ENCODE data around the gene IMMP2L. TPM values are rescaled to one million over a fixed set of nuclear protein-coding genes. Genes with fewer than 3 reads are reported as not detected.

Gene IMMP2L
- total RNA-seq, 1 donor from 2014 or later: 19.0 TPM

DNA sequence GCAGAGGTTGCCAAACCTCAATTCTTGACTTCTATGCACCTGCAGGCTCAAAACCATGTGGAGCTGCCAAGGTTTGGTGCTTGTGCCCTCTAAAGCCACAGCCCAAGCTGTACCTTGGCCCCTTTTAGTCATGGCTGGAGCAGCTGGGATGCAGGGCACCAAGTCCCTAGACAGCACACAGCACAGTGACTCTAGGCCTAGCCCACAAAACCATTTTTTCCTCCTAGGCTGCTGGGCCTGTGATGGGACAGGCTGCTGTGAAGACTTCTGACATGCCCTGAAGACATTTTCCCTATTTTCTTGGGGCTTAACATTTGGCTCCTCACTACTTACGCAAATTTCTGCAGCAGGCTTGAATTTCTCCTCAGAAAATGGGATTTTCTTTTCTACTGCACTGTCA, 499.1 kb downstream of the IMMP2L start:
- DNase-seq (ENCODE audit: low read depth): no peak
- no peak for FAIRE-seq
- H3K4me3 ChIP-seq (ENCODE audit: low read depth, low read length): no peak overlapping the region
- H3K27me3 ChIP-seq (ENCODE audit: control insufficient read depth, insufficient read depth, low read length): no peaks in the 10 kb centered on the region
- no peaks in the 10 kb centered on the region for H3K36me3 ChIP-seq (ENCODE audit: control insufficient read depth, insufficient read depth, low read length)
- TF ChIP-seq CTCF (IDR thresholded peaks at IDR 0.05; ENCODE audit: insufficient read depth, low read length, severe bottlenecking): no peak

DNA sequence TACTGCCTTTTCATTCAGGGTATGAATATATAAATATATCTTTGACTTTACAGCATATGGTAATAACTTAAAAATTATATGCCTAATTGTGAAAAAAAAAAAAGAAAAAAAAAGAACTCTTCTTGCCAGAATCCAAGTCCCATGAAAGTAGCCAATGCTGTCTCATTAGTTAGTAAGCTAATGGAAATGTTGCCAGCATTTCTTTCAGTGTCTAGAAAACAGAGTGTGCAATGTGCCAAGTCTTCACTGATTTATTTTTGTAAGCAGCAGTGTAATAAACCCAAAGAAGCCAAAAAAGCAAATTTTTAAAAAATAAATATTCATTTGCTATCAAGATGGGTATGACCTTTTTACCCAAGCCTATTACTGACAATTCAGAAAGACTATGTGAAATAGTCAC, 502.5 kb downstream of the IMMP2L start:
- DNase-seq (ENCODE audit: low read depth) (no peak), FAIRE-seq (no peak)
- H3K4me3 ChIP-seq (ENCODE audit: low read depth, low read length): no peak overlapping the region
- no peaks in the 10 kb centered on the region for H3K36me3 ChIP-seq (ENCODE audit: control insufficient read depth, insufficient read depth, low read length)
- no peaks in the 10 kb centered on the region for H3K27me3 ChIP-seq (ENCODE audit: control insufficient read depth, insufficient read depth, low read length)
- no peak for TF ChIP-seq CTCF (IDR thresholded peaks at IDR 0.05; ENCODE audit: insufficient read depth, low read length, severe bottlenecking)

DNA sequence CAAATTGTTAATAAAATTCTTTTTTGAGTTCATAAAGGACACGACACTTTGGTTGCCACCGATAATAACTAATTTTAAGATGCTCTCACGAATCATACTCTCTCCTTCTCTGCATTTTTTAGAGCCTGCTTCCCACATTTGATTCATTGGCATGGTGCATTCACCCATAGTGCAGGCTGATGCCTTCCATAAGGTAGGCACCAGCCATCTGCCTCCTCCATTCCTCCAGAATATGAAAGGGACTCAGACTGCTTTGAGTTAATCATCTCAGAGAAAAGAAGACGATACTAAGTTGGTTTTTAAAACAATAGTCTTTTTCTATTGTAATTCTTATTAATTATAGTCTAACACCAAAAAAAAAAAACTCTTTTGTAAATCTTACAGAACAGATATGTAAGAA, 505.2 kb downstream of the IMMP2L start:
- DNase-seq (ENCODE audit: low read depth): no peak
- TF ChIP-seq CTCF (IDR thresholded peaks at IDR 0.05; ENCODE audit: insufficient read depth, low read length, severe bottlenecking): no peak
- no peak for FAIRE-seq
- Histone ChIP-seq H3K36me3 (ENCODE audit: control insufficient read depth, insufficient read depth, low read length) (no peaks in the 10 kb centered on the region), H3K27me3 (ENCODE audit: control insufficient read depth, insufficient read depth, low read length) (no peaks in the 10 kb centered on the region), H3K4me3 (ENCODE audit: low read depth, low read length) (no peak overlapping the region)

DNA sequence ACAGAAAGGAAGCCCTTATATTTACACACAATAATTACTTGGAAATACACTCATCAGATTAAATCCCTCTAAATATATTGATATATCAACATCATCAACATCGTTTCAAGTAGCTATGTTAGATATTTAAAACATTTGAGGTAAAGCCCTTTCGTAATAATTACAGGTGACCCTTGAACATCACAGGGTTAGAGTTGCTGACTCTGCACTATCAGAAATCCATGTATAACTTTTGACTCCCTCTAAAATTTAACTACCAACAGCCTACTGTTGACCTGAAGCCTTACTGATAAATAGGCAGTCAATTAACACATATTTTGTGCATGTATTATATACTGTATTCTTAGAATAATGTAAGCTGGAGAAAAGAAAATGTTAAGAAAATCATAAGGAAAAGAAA, 505.9 kb downstream of the IMMP2L start:
- FAIRE-seq (no peak), DNase-seq (ENCODE audit: low read depth) (no peak)
- no peaks in the 10 kb centered on the region for H3K36me3 ChIP-seq (ENCODE audit: control insufficient read depth, insufficient read depth, low read length)
- no peak overlapping the region for H3K4me3 ChIP-seq (ENCODE audit: low read depth, low read length)
- TF ChIP-seq CTCF (IDR thresholded peaks at IDR 0.05; ENCODE audit: insufficient read depth, low read length, severe bottlenecking): no peak
- H3K27me3 ChIP-seq (ENCODE audit: control insufficient read depth, insufficient read depth, low read length): no peaks in the 10 kb centered on the region

DNA sequence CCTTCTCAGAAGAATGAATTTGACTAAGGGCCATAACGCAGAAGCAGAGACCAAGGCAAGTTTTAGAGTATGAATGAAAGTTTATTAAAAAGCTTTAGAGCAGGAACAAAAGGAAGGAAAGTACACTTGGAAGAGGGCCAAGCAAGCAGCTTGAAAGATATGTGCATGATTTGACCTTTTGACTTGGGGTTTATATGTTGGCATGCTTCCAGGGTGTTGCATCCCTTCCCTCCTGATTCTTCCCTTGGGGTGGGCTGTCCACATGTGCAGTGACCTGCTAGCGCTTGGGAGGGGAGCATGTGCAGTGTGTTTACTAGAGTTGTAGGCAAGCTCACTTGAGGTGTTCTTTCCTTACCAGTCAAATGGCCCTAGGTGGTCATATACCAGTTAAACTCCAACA, 509.3 kb downstream of the IMMP2L start:
- FAIRE-seq: peak; percentile 43
- no peak for TF ChIP-seq CTCF (IDR thresholded peaks at IDR 0.05; ENCODE audit: insufficient read depth, low read length, severe bottlenecking)

DNA sequence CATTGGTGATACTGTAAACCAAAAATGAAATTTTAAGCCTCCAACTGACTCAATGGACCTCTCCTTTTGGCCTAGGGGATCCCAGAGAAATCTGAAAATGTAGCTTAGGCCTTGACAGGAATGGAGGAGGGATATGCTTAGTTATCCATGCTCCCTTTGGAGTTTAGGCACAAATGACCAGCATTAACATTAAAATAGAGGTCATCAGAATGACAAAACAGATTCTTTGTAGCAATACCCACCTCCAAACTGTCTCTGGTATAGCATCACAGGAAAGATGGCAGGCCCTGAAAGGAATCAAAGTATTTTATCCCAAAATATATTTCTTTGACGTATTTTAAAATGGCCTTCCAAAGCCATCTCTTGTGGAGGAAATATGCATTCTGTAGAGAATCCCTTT, 510.5 kb downstream of the IMMP2L start:
- Histone ChIP-seq H3K4me3 (ENCODE audit: low read depth, low read length) (no peak overlapping the region), H3K27me3 (ENCODE audit: control insufficient read depth, insufficient read depth, low read length) (no peaks in the 10 kb centered on the region), H3K36me3 (ENCODE audit: control insufficient read depth, insufficient read depth, low read length) (no peaks in the 10 kb centered on the region)
- FAIRE-seq (no peak), DNase-seq (ENCODE audit: low read depth) (no peak)
- TF ChIP-seq CTCF (IDR thresholded peaks at IDR 0.05; ENCODE audit: insufficient read depth, low read length, severe bottlenecking): no peak

More for the DNA sequence above, 509.3 kb downstream of the IMMP2L start:
- DNase-seq (ENCODE audit: low read depth): no peak
- Histone ChIP-seq H3K36me3 (ENCODE audit: control insufficient read depth, insufficient read depth, low read length) (no peaks in the 10 kb centered on the region), H3K4me3 (ENCODE audit: low read depth, low read length) (no peak overlapping the region), H3K27me3 (ENCODE audit: control insufficient read depth, insufficient read depth, low read length) (no peaks in the 10 kb centered on the region)
